AG09309 (cell line): ENCODE results near the gene TLL1.

Experiments used
- DNase-seq: peaks from one replicate; pipeline ENCODE4 v3.0.0-alpha.2; 2010; ENCODE audit warnings: low read depth
- H3K4me3 ChIP-seq: 2 replicates; pipeline ENCODE4 v1.5.1; 2011; ENCODE audit warnings: mild to moderate bottlenecking, low read depth, low read length, moderate library complexity; ENCODE audit not compliant: control insufficient read depth
- TF ChIP-seq, protein P1 (sequence below): IDR thresholded peaks from 2 replicates; pipeline ENCODE4 v1.5.1; 2011; ENCODE audit warnings: mild to moderate bottlenecking, low read depth, low read length, inconsistent platforms; ENCODE audit not compliant: insufficient read depth, control insufficient read depth; ENCODE audit errors: missing control alignments

Gene TLL1

GRCh38 chr4:165877286-165877685 is 4.2 kb downstream of the TLL1 start:
- DNase-seq: no peak
- TF ChIP-seq, protein P1, sequence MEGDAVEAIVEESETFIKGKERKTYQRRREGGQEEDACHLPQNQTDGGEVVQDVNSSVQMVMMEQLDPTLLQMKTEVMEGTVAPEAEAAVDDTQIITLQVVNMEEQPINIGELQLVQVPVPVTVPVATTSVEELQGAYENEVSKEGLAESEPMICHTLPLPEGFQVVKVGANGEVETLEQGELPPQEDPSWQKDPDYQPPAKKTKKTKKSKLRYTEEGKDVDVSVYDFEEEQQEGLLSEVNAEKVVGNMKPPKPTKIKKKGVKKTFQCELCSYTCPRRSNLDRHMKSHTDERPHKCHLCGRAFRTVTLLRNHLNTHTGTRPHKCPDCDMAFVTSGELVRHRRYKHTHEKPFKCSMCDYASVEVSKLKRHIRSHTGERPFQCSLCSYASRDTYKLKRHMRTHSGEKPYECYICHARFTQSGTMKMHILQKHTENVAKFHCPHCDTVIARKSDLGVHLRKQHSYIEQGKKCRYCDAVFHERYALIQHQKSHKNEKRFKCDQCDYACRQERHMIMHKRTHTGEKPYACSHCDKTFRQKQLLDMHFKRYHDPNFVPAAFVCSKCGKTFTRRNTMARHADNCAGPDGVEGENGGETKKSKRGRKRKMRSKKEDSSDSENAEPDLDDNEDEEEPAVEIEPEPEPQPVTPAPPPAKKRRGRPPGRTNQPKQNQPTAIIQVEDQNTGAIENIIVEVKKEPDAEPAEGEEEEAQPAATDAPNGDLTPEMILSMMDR: no peak
- no peak overlapping the region for H3K4me3 ChIP-seq

DNA sequence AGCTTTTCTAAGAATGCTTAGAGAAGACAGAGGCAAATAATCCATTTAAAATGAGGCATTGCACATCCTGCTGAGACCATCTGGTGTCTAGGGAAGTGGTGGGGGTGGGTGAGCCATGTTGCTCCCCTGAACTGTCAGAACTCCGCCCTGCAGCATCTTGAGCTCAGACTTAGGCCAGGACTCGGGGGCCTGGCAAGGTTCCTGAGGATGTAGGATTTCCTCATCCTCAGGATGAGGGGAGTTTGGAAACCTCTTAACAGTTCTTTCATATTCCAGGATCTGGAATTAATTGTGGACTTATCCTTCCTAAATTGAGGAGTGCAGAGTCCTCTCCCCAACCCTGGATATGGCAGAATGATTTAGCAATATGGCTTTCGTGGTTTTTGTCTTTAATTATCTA is 6.6 kb downstream of the TLL1 start:
- no peak overlapping the region for H3K4me3 ChIP-seq
- DNase-seq: no peak
- TF ChIP-seq, protein P1: no peak

GRCh38 chr4:165894159-165894558 is 21.1 kb downstream of the TLL1 start:
- TF ChIP-seq, protein P1: no peak
- DNase-seq: no peak
- H3K4me3 ChIP-seq: no peak overlapping the region

GRCh38 chr4:165905405-165906027 is 32.5 kb downstream of the TLL1 start:
- TF ChIP-seq, protein P1: no peak
- no peak overlapping the region for H3K4me3 ChIP-seq
- no peak for DNase-seq

- TF ChIP-seq, protein P1: no peak
- DNase-seq: no peak
- no peak overlapping the region for H3K4me3 ChIP-seq
Observed at GRCh38 chr4:165906272-165906671, 33.2 kb downstream of the TLL1 start.

- DNase-seq: no peak
- TF ChIP-seq, protein P1: no peak
- no peak overlapping the region for H3K4me3 ChIP-seq
Observed at GRCh38 chr4:165909947-165910346, 36.9 kb downstream of the TLL1 start.
